ENCODE measurements around the gene GPR132.
"Not testable (repeated sequence)": the region's sequence is repeated elsewhere in the genome, so short reads cannot be mapped to it uniquely, and the experiment has no call there.

The GPR132 gene

DNA sequence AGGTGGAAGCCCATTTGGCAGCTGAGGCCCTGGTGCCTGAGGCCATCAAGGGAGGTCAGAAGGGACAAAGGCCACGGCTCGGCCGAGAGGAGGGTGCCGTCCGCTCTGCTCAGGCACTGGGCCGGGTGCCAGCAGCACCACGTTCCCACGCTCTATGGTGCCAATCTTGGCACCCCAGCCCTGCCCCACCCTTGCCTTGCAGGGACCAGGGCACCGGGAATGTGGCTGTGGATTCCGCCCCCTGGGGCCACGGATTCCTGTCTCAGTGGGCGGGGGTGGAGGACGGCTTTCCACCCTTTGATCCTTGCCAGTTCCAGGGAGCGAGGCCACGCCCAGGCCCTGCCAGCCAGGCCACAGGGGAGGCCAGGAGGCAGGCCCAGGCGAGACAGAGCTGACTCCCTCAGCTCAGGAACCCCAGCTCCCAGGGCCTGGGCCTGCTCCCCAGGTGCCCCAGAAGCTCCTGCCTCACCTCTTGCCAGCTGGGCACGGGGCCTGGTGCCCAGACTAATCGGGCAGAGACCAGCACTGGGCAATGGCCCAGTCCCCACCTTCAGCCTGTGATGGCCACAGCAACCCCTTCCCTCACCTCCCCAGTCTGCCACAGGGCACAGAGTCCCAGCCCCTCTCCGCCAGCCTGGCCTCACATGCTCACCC is 26.4 kb upstream of the GPR132 start:
- DNase-seq (ENCODE audit: low spot score): peak; percentile 69

DNA sequence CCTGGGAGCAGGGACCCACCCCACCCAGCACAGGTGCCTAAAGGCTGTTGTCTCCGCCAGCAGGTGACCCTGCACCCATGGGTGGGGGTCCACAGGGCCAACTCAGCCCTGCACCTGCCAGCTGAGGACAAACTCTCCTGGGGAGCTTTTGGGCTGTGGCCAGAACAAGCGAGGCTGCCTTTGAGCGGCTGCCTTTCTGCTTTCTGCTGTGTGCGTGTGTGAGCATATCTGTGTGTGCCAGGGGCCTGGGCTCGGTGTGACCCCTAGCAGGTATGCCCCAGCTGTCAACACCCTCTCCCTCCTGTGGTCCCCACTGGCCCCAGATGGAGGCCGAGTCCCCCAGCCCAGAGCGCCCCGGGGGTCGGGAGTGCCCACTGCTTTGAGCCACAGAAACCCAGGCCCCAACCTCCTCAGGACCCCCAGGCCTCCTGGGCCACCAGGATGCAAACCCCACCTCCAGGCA is 25.9 kb upstream of the GPR132 start:
- no peak for DNase-seq (ENCODE audit: low spot score)

- peak; percentile 82 for DNase-seq (ENCODE audit: low spot score)
Measured at GRCh38 chr14:105090493-105091053, 25.3 kb upstream of the GPR132 start.

DNA sequence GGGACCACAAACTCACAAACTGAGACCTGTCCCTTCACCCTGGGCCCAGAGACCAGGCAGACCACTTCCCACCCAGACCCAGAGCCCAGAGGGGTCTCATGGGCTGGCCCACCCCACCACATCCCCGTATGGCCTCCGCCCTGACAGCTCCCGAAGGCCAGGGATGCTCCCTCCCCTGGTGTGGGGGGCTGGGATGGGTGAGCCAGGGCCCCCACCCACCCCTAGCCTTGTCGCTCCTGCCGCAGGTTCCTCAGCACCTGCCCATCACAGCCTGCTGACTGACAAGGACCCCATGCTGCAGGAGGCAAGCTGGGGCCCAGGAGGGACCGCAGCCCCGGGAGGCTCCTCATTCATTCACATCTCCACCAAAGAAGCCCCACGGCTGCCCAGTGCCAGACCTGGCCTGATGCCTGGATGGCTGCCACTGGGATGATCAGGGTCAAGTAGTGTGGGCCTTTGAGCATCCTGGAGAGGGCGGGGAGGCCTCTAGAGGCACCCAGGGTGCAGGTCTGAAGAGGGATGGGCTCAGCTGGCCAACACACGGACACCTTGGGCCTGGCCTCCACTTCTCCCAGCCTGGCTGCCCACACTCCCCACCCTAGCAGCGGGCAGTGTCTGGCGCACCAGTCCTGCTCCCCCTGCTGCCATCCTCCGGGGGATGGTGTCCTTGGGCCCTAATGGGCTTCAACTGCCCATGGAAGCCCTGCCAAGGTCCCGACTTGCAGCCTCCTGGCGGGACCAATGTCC is 24.7 kb upstream of the GPR132 start:
- DNase-seq (ENCODE audit: low spot score): no peak

DNA sequence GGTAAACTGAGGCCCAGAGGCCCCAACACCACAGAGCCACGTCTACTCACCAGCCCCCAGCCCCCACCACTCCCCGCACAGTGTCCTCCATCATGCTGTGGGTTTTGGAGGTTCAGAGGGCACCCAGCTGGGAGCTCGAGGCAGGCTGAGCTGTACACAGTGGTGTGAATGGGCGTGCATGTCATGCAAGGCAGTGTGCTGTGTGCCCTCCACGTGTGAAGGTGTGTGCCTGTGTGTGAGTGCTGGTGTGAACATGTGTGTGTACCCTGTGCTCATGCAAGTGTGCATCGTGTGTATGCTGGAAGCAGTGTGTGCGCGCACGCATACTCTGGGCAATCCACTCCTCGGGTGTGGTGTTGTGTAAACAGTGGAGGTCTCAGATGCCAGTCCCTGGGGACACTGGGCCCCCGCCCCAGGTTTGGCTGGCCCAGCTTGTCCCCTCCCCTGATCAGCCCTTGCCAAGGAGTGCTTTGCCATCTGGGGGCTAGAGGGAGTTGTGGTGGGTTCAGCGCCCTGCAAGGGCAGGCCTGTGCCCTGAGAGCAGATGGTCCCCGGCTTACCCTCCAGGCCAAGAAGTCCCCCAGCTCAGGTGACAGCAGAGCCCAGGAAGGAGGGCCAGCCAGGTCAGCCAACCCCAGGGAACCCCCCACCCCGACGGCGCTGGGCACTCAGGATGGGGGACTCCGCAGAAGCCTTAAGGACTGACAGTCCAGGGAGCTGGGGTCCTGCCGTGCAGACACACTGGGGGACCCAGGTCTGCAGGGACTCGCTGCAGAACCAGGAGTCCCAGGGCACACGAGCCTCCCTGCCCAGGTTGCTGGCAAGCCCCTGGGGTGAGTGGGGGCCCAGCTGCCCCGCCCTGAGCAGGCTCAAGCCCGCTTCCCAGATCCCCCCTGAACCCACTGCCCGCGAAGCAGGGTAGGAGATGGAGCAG is 23.8 kb upstream of the GPR132 start:
- DNase-seq (ENCODE audit: low spot score): no peak

GRCh38 chr14:105087963-105088811 is 23.0 kb upstream of the GPR132 start:
- peak; percentile 77 for DNase-seq (ENCODE audit: low spot score)

- DNase-seq (ENCODE audit: low spot score): peak; percentile 80
Measured at GRCh38 chr14:105087308-105087962, 22.2 kb upstream of the GPR132 start.

- peak; percentile 92 for DNase-seq (ENCODE audit: low spot score)
Measured at GRCh38 chr14:105086833-105087307, 21.6 kb upstream of the GPR132 start.

- no peak for DNase-seq (ENCODE audit: low spot score)
Measured at GRCh38 chr14:105085766-105086165, 20.5 kb upstream of the GPR132 start.

- DNase-seq (ENCODE audit: low spot score): no peak
Measured at GRCh38 chr14:105084741-105085571, 19.7 kb upstream of the GPR132 start.

GRCh38 chr14:105083926-105084685 is 18.9 kb upstream of the GPR132 start:
- no peak for DNase-seq (ENCODE audit: low spot score)

DNA sequence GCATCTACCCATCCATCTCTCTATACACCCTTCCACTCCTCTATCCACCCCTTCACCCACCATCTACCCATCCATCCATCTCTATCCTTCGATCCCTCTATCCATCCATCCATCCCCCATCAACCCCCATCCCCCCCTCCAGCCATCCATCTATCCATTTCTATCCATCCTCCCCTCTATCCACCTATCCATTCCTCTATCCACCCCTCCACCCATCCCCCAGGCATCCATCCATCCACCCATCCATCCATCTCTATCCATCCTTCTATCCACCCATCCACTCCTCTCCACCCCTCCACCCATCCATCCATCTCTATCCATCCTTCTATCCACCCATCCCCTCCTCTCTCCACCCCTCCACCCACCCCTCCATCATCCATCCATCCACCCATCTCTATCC is 17.5 kb upstream of the GPR132 start:
- no peak for DNase-seq (ENCODE audit: low spot score)

DNA sequence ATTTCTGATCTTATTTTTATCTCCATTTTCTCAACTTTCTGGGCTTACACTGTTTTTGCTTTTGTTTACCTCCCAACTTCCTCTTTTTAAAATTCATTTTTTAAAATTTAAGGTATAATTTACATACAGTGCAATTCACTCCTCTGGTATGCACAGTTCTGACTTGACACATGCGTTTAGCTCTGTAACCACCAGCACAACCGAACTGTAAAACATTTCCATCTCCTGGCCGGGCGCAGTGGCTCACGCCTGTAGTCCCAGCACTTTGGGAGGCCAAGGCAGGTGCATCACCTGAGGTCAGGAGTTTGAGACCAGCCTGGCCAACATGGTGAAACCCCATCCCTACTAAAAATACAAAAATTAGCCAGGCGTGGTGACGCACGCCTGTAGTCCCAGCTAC is 16.2 kb upstream of the GPR132 start:
- not testable (repeated sequence) for DNase-seq (ENCODE audit: low spot score)

DNA sequence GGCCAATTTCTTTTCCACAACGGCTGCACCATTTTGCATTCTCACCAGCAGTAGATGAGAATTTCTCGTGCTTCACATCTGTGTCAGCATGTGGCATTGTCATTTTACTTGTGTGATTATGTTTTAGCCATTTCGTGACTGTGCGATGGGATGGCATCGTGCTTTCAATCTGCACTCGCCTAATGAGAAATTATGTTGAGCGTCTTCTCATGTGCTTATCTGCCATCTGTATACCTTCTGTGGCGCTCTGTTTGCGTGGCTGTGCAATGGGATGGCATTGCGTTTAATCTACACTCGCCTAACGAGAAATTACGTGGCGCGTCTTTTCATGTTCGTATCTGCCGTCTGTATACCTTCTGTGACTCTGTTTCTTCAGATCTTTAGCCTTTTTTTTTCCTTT is 14.9 kb upstream of the GPR132 start:
- DNase-seq (ENCODE audit: low spot score): no peak

DNA sequence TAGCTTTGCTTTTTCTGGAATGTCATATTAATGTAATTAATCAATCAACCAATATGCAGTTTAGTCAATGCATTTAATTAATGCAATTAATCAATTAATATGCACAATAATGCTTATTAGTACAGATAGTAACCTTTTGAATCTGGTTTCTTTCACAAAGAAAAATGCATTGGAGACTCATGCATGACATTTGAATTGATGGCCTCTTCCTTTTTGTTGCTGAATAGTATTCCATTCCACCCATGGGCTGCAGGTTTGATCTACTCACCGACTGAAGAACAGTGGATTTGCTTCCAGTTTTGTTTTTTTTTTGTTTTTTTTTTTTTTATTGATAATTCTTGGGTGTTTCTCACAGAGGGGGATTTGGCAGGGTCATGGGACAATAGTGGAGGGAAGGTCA is 13.1 kb upstream of the GPR132 start:
- DNase-seq (ENCODE audit: low spot score): no peak

- DNase-seq (ENCODE audit: low spot score): no peak
Measured at GRCh38 chr14:105077649-105077995, 12.4 kb upstream of the GPR132 start.

DNA sequence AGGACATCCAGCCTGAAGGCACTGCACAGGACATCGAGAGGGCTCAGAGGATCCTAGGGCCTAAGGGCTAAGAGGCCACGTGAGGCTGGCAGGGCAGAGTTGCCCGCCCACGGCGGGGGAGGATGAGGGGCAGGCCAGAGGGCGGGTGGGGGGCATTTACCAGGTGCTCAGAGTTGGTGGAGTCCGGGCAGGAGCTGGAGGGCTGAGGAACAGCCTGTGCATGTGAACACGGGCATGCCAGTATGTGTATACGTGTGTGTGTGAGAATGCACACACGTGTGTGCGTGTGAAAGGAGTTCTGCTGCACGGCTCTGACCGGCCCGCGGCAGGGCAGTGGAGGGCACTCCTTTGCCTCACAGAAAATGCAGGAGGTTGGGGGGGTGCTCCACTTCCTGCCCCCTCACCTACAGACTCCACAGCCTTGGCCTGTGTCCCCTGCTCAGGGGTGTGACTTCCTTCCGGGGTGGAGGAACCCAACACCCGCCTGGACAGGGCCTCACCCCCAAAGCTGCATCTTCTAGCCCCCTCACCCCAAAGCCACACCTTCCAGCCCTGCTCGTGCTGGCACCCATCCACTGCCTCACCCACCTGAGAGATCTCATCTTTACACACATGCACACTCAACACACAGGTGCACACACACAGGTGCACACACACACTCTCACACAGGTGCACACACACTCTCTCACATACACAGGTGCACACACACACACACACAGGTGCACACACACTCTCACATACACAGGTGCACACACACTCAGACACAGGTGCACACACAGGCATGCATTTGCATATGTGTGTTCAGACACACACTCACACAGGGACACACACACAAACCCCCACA is 11.8 kb upstream of the GPR132 start:
- DNase-seq (ENCODE audit: low spot score): no peak

- no peak for DNase-seq (ENCODE audit: low spot score)
Measured at GRCh38 chr14:105076296-105076804, 11.1 kb upstream of the GPR132 start.

Measured in AG20443 (cell line).